Trophoblast cell (in vitro differentiated cells and primary cell): Measurements from ENCODE around the gene C17orf100.

Experiments used
- DNase-seq, 2 donors: peaks; one replicate each; pipeline ENCODE4 v3.0.0-alpha.2; 2016
- H2AFZ ChIP-seq: 2 replicates; pipeline ENCODE4 v1.6.1; 2013; ENCODE audit warnings: low read length, moderate library complexity, mild to moderate bottlenecking; ENCODE audit not compliant: insufficient read depth, poor library complexity
- H2AK5ac ChIP-seq: 2 replicates; pipeline ENCODE4 v1.6.1; 2013; ENCODE audit warnings: mild to moderate bottlenecking, low read length
- H2BK120ac ChIP-seq: 2 replicates; pipeline ENCODE4 v1.6.1; 2013; ENCODE audit warnings: low read length, mild to moderate bottlenecking, moderate library complexity; ENCODE audit not compliant: insufficient read depth, poor library complexity
- H2BK12ac ChIP-seq: 2 replicates; pipeline ENCODE4 v1.6.1; 2013; ENCODE audit warnings: mild to moderate bottlenecking, low read length, moderate library complexity
- H2BK5ac ChIP-seq: 2 replicates; pipeline ENCODE4 v1.6.1; 2013; ENCODE audit warnings: low read length, low read depth, moderate library complexity, mild to moderate bottlenecking; ENCODE audit not compliant: poor library complexity
- H3K14ac ChIP-seq: 2 replicates; pipeline ENCODE4 v1.6.1; 2013; ENCODE audit warnings: mild to moderate bottlenecking, low read length
- H3K18ac ChIP-seq: 2 replicates; pipeline ENCODE4 v1.6.1; 2013; ENCODE audit warnings: mild to moderate bottlenecking, low read length
- H3K23ac ChIP-seq: 2 replicates; pipeline ENCODE4 v1.6.1; 2013; ENCODE audit warnings: low read length
- H3K27ac ChIP-seq: 2 replicates; pipeline ENCODE4 v1.5.1; 2013; ENCODE audit warnings: low read depth, mild to moderate bottlenecking, inconsistent platforms, low read length, moderate library complexity
- H3K27me3 ChIP-seq: 2 replicates; pipeline ENCODE4 v1.6.1; 2013; ENCODE audit warnings: inconsistent platforms, mild to moderate bottlenecking, low read length, moderate library complexity; ENCODE audit not compliant: insufficient read depth
- H3K36me3 ChIP-seq, 2 experiments: 1 replicate in 1 of 2; 2 replicates in 1 of 2; pipeline ENCODE4 v1.6.1; 2013; ENCODE audit warnings: low read length in 2 of 2, mild to moderate bottlenecking in 2 of 2, moderate library complexity in 1 of 2; ENCODE audit not compliant: insufficient read depth in 2 of 2, control insufficient read depth in 1 of 2
- H3K4ac ChIP-seq: 2 replicates; pipeline ENCODE4 v1.6.1; 2013; ENCODE audit warnings: low read depth, mild to moderate bottlenecking, low read length, moderate library complexity
- H3K4me1 ChIP-seq, 2 experiments: 1 replicate in 1 of 2; 2 replicates in 1 of 2; pipeline ENCODE4 v1.6.1; 2013; ENCODE audit warnings: low read length in 2 of 2, mild to moderate bottlenecking in 2 of 2, moderate library complexity in 1 of 2; ENCODE audit not compliant: insufficient read depth in 2 of 2, control insufficient read depth in 1 of 2
- H3K4me2 ChIP-seq: 2 replicates; pipeline ENCODE4 v1.6.1; 2013; ENCODE audit warnings: inconsistent platforms, mild to moderate bottlenecking, low read length, moderate library complexity
- H3K4me3 ChIP-seq: 2 replicates; pipeline ENCODE4 v1.5.1; 2013; ENCODE audit warnings: mild to moderate bottlenecking, low read depth, low read length, inconsistent platforms
- H3K79me1 ChIP-seq: one replicate; pipeline ENCODE4 v1.6.1; 2013; ENCODE audit warnings: low read length
- H3K79me2 ChIP-seq: 2 replicates; pipeline ENCODE4 v1.6.1; 2013; ENCODE audit warnings: low read length, mild to moderate bottlenecking; ENCODE audit not compliant: control insufficient read depth, insufficient read depth, poor library complexity
- H3K9ac ChIP-seq: 2 replicates; pipeline ENCODE4 v1.6.1; 2013; ENCODE audit warnings: mild to moderate bottlenecking, low read length
- H3K9me3 ChIP-seq: 2 replicates; pipeline ENCODE4 v1.6.1; 2013; ENCODE audit warnings: low read depth, mild to moderate bottlenecking, control low read depth, inconsistent platforms, low read length; ENCODE audit not compliant: insufficient read depth
- H4K12ac ChIP-seq: 2 replicates; pipeline ENCODE4 v1.6.1; 2013; ENCODE audit warnings: low read depth, mild to moderate bottlenecking, low read length, moderate library complexity
- H4K8ac ChIP-seq: 2 replicates; pipeline ENCODE4 v1.6.1; 2013; ENCODE audit warnings: low read depth, mild to moderate bottlenecking, low read length, moderate library complexity
- H4K91ac ChIP-seq: one replicate; pipeline ENCODE4 v1.6.1; 2013; ENCODE audit warnings: low read depth, mild to moderate bottlenecking, low read length, moderate library complexity
- WGBS: extraction: QIAGEN DNeasy Blood & Tissue Kit; methylation state at CpG from one replicate; pipeline ENCODE4 v1.1.7; 2013; ENCODE audit warnings: missing lambda C conversion rate; ENCODE audit not compliant: insufficient read length, insufficient coverage; ENCODE audit errors: extremely low coverage; 5-methylcytosine and 5-hydroxymethylcytosine counted together

Gene C17orf100

DNA sequence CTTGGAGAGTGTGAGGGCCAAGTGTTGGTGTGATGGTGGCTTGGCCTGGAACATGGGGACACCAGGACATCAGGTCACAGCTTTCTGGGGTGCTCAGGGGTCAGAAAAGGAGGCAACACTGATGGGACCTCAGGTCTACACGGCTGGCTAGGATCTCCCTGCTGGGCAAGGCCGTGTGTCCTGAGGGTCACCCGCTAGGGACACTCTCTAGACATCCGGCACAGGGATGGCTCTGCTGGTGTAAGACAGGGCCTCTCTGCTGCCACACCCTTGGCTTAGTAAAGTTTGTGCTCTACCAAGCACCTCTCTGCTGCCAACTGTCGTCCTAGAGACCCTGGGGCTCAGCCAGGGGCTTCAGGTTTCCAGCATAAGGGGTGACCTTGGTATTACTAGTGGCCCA is 45.3 kb downstream of the C17orf100 start:
- DNase-seq, result no peak

DNA sequence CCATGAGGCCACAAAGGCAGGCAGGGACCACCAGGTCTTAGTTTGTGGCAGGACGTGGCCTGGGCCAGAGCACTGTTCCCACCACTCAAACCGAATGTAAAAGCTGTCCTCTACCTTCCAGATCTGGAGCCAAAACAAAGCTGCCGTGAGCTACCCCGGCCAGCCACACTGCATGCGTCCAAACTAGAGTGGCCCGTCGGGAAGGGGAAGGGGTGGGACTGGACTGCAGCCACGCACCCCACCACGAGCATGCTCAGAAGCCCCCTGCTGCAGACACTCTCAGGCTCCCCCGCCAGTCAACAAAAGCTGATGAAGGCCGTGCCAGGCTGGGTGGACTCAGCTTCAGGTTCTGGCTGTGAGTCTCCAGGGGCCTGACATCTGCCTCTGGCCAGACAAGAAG is 46.4 kb downstream of the C17orf100 start:
- no peak overlapping the region for H4K12ac ChIP-seq
- no peak overlapping the region for H2BK120ac ChIP-seq
- H3K27me3 ChIP-seq, result no peaks in the 10 kb centered on the region
- H2AK5ac ChIP-seq, result no peak overlapping the region
- H3K79me2 ChIP-seq, result no peaks in the 10 kb centered on the region
- no peak overlapping the region for H3K14ac ChIP-seq
- WGBS, result no CpG with 5 or more reads among the region's 11 CpGs
- H3K9ac ChIP-seq, result no peak overlapping the region
- H3K4me3 ChIP-seq, result no peak overlapping the region
- no peak overlapping the region for H2BK5ac ChIP-seq
- peaks cover 13 to 14% of the 10 kb centered on the region in 2 experiments for H3K4me1 ChIP-seq
- peaks cover 2% of the 10 kb centered on the region for H3K79me1 ChIP-seq
- no peak overlapping the region for H3K23ac ChIP-seq
- no peak overlapping the region for H4K8ac ChIP-seq
- H3K36me3 ChIP-seq, result no peaks in the 10 kb centered on the region
- H2AFZ ChIP-seq, result no peak overlapping the region
- H3K9me3 ChIP-seq, result no peaks in the 10 kb centered on the region
- no peak overlapping the region for H3K18ac ChIP-seq
- H4K91ac ChIP-seq, result no peak overlapping the region
- DNase-seq, result no peak
- H3K4ac ChIP-seq, result no peak overlapping the region
- no peak overlapping the region for H3K4me2 ChIP-seq
- no peak overlapping the region for H3K27ac ChIP-seq
- H2BK12ac ChIP-seq, result no peak overlapping the region

More for the DNA sequence above, 45.3 kb downstream of the C17orf100 start:
- Histone ChIP-seq H3K79me1 (peaks cover 2% of the 10 kb centered on the region), H2AK5ac (no peak overlapping the region), H2BK12ac (no peak overlapping the region), H2BK5ac (no peak overlapping the region), H3K79me2 (no peaks in the 10 kb centered on the region), H2BK120ac (no peak overlapping the region), H3K36me3 (no peaks in the 10 kb centered on the region), H3K27me3 (no peaks in the 10 kb centered on the region), H3K9me3 (no peaks in the 10 kb centered on the region), H3K4me1 (peaks cover 11 to 12% of the 10 kb centered on the region in 2 experiments), H3K18ac (no peak overlapping the region), H3K4me2 (no peak overlapping the region), H3K9ac (no peak overlapping the region), H4K91ac (no peak overlapping the region), H4K8ac (no peak overlapping the region), H4K12ac (no peak overlapping the region), H3K23ac (no peak overlapping the region), H3K4ac (no peak overlapping the region), H3K4me3 (no peak overlapping the region), H2AFZ (no peak overlapping the region), H3K14ac (no peak overlapping the region), H3K27ac (no peak overlapping the region)
- no CpG with 5 or more reads among the region's 5 CpGs for WGBS

DNA sequence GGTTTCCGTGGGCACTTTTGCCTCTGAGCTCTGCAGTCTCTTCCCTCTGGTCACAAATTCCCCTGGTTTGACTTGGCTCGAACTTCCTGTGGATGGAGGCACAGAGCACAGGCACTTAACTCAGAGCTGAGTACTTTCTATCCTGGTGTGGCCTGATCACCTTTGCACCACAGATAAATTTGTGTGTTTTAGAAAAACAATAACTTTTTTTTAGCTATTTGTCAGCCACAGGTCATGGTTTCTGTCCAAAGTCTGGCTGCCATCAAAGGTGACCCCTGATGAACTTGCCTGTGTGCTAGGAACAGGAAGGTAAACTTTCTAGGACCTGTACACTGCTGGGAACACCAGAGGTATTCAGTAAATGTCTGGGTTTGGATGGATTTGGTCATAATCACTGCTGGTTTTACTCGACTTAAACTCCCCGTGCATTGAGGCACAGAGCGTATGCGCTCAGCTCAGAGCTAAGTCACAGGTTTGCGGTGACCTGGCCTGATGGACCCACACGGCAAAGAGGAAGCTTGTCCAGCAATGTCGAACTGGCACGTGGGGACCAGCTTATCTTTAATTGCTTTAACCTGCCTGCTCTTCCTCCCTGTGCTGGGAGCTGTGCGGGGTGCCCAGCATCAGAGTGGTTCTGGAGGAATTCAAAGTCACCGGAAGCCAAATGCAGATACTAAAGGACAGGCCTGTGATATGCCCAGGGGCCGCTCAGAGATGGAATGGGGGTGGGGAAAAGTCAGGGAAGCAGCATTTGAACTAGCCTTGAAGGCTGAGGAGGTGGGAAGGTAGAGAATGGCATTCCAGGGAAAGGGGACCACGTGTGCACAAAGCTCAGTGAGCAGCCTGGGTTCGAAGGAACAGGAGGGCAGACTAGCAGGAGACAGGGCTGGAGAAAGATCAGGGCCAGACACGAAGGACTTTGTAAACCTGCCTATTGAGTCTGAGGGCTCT is 48.7 kb downstream of the C17orf100 start:
- peak overlapping the region; percentile 11 for H2BK5ac ChIP-seq
- DNase-seq, result no peak
- no CpG with 5 or more reads among the region's 16 CpGs for WGBS
- peak overlapping the region; percentile 30 for H3K27ac ChIP-seq
- H3K4me3 ChIP-seq, result no peak overlapping the region
- no peak overlapping the region for H4K8ac ChIP-seq
- no peak overlapping the region for H3K9ac ChIP-seq
- H3K9me3 ChIP-seq, result no peaks in the 10 kb centered on the region
- H2BK12ac ChIP-seq, result no peak overlapping the region
- no peak overlapping the region for H2BK120ac ChIP-seq
- H4K91ac ChIP-seq, result no peak overlapping the region
- H3K4me2 ChIP-seq, result peak overlapping the region; percentile 7
- peaks cover 2% of the 10 kb centered on the region for H3K79me1 ChIP-seq
- no peak overlapping the region for H3K14ac ChIP-seq
- H3K18ac ChIP-seq, result no peak overlapping the region
- no peak overlapping the region for H2AFZ ChIP-seq
- H3K23ac ChIP-seq, result no peak overlapping the region
- H3K36me3 ChIP-seq, result no peaks in the 10 kb centered on the region
- H3K79me2 ChIP-seq, result no peaks in the 10 kb centered on the region
- H3K4ac ChIP-seq, result no peak overlapping the region
- H3K4me1 ChIP-seq, result peaks cover 13 to 14% of the 10 kb centered on the region in 2 experiments
- no peaks in the 10 kb centered on the region for H3K27me3 ChIP-seq
- no peak overlapping the region for H2AK5ac ChIP-seq
- no peak overlapping the region for H4K12ac ChIP-seq

DNA sequence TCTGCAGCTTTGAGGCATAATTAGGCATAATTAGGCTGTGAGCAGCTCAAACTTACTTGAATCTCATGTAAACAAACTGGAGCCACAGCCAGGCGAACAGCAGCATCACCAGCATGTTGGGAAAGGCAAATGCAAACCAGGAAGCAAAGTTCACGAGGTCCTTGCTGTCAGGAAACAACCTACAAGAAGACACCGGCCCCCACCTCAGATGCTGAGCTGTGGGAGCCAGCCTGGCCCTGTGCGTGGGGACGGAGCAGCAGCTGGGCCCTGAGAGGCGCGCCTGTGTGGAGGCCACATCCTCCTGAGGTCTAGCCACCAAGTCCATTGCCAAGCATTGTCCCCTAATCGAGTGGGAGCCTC is 49.4 kb downstream of the C17orf100 start:
- Histone ChIP-seq H4K8ac (peak overlapping the region; percentile 49), H3K27me3 (no peaks in the 10 kb centered on the region), H3K79me1 (peaks cover 2% of the 10 kb centered on the region), H3K9ac (no peak overlapping the region), H3K4me2 (no peak overlapping the region), H3K36me3 (no peaks in the 10 kb centered on the region), H4K12ac (no peak overlapping the region), H3K79me2 (no peaks in the 10 kb centered on the region), H2BK12ac (no peak overlapping the region), H3K4me1 (peaks cover 13 to 14% of the 10 kb centered on the region in 2 experiments), H2AFZ (no peak overlapping the region), H3K27ac (no peak overlapping the region), H4K91ac (no peak overlapping the region), H3K14ac (peak overlapping the region; percentile 53), H3K18ac (no peak overlapping the region), H2BK5ac (peak overlapping the region; percentile 11), H3K4ac (no peak overlapping the region), H3K9me3 (no peaks in the 10 kb centered on the region), H3K4me3 (no peak overlapping the region), H3K23ac (no peak overlapping the region), H2AK5ac (no peak overlapping the region), H2BK120ac (no peak overlapping the region)
- no peak for DNase-seq
- no CpG with 5 or more reads among the region's 8 CpGs for WGBS
